ENCODE measurements around the gene CAVIN1. TPM values are rescaled to one million over a fixed set of nuclear protein-coding genes. Genes with fewer than 3 reads are reported as not detected.
"Not testable (repeated sequence)": the region's sequence is repeated elsewhere in the genome, so short reads cannot be mapped to it uniquely, and the experiment has no call there.

Gene CAVIN1
- total RNA-seq, 1 donor from 2014 or later, result 177 TPM

DNA sequence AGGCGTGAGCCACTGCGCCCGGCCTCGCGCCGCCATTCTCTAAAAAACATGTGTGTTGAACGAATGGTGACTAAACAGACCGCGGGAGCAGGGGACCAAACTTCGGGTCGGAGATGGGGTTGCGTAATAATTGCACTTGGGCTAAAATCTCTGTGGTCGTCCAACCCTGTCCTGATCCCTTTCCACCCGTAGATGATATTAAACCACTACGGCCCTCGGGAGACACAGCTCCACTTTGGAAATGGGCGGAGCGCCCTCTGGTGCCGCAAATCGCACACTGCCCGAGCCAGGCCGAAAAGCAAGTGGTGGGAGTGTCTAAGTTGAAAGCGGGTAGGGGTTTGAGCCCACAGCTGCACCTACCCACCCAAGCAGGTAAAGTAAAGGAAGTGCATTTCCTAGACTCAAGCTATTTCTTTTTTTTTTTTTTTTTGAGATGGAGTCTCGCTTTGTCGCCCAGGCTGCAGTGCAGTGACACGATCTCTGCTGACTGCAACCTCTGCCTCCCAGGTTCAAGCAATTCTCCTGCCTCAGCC is 17.0 kb downstream of the CAVIN1 start:
- peak; percentile 82 for DNase-seq (ENCODE audit: low spot score)

DNA sequence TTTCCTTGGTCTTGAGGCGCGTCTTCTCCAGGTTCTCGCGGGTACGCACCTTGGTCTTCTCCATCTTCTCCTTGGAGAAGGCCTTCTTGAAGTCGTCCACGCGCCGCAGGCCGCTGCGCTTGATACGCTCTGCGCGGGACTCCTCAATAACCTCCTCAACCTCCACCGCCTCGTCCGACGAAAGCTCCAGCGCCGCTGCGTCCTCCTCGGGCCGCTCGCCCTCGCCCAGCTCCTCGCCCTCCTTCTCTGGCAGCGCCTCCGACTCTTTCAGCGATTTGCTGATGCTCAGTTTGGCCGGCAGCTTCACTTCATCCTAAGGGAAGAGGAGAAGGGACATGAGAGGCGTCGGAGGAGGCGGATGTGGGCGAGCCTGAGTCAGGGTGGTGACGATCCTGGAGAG is 18.0 kb downstream of the CAVIN1 start:
- DNase-seq (ENCODE audit: low spot score), result no peak

DNA sequence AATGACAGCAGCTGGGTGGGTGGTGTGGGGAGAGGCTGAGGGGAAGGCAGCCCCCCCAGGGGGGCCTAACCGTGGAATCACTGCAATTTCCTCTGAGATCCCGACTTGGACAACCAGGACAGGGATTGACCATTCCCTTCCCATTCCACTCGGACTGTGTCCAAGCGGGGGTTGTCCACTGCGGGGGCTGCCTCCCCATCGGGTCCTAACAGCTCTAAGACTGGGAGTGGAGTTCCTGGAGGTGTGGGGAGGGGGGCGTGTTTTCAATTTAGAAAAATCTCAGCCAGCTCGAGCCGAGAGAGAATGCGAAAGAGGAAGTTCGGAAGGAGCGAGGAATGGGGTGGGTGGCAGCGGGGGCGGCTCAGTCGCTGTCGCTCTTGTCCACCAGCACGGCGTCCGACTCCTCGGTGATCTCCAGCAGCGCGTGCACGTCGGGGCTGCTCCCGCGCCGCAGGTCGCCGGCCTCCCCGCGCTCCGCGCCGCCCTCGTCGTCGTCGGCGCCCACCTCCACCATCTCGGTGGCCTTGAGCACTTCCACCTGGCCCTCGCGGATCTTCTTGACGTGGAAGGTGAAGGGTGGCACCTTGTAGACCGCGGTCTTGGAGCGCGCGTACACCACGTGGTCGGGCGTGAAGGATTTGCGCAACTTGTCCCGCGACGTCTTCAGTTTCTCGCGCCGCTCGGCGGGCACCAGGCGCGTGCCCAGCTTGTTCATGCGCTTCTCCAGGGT is 18.6 kb downstream of the CAVIN1 start:
- no peak for DNase-seq (ENCODE audit: low spot score)

DNA sequence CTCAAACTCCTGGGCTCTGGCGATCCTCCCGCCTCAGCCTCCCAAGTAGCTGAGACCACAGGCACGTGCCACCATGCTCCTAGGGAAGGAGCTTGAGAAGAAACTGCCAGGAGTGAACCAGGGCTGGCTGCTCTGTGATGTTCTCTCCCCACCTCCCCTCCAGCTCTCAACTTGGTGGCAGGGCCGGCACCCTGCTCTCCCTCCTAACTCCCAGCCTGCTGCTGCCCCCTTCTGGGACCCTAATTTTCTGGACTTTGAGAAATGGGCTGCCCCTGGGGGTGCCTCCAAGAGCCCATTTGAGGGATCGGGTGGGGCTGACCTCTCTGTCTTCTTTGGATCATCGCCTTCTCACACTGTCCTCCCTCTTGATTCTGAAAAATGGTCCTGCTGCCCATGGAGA is 19.9 kb downstream of the CAVIN1 start:
- no peak for DNase-seq (ENCODE audit: low spot score)

DNA sequence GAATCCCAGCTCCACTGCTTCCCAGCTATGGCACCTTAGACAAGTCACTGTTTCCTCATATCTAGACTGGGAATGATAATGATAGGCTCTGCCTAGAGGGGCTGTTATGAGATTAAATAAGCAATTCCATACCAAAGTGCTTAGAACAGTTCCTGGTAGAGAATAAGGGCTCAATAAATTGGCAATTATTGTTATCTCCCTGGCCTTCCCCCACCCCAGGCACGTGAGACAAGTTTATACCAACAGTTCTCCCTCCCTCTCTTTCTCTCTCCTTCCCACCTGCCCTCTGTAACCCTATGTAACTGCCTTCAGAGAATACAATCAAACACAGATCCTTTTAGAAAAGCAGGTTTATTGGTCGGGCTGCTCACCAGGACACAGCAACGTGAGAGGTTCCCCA is 20.9 kb downstream of the CAVIN1 start:
- no peak for DNase-seq (ENCODE audit: low spot score)

DNA sequence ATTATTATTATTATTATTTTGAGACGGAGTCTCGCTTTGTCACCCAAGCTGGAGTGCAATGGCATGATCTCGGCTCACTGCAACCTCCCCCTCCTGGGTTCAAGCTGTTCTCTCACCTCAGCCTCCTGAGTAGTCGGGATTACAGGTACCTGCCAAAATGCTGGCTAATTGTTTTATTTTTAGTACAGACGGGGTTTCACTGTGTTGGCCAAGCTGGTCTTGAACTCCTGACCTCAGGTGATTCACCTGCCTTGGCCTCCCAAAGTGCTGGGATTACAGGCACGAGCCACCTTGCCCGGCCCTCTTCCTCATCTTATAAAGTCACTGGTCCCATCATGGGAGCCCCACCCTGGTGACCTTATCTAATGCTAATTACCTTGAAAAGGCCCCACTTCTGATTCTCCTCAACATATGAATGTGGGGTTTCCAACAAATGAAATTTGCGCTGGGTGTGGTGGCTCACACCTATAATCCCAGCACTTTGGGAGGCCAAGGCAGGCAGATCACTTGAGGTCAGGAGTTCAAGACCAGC is 22.1 kb downstream of the CAVIN1 start:
- not testable (repeated sequence) for DNase-seq (ENCODE audit: low spot score)

DNA sequence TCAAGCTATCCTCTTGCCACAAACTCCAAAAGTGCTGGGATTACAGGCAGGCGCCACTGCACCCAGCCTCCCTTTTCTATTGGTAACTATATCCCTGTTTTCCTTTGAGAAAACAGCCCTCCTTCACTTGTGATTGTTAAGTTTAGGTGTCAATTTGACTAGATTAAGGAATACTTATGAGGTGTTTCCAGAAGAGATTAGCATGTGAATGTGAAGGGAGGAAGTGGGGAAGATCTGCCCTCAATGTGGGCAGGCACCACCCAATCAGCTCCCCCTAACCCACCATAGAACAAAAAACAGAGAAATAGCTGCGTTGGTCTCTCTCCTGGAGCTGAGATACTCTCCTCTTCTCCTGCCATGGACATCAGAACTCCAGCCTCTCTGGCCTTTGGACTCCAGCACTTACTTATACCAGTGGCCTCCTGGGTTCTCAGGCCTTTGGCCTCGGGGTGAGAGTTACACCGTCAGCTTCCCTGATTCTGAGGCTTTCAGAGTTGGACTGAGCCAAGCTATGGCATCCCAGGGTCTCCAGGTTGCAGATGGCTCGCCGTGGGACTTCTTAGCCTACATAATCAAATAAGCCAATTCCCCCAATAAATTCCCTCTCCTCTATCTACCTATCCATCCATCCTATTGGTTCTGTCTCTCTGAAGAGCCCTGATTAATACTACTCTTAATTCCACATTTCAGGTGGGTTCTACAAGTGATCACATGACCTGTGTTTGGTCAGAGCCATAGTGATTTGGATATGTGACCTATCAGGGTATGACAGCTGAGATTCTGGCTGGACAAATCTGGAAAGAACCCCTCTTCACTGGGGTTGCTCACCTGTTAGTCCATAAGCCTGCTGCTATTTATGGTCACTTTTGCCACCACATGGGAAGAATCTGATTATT is 22.9 kb downstream of the CAVIN1 start:
- DNase-seq (ENCODE audit: low spot score), result no peak

DNA sequence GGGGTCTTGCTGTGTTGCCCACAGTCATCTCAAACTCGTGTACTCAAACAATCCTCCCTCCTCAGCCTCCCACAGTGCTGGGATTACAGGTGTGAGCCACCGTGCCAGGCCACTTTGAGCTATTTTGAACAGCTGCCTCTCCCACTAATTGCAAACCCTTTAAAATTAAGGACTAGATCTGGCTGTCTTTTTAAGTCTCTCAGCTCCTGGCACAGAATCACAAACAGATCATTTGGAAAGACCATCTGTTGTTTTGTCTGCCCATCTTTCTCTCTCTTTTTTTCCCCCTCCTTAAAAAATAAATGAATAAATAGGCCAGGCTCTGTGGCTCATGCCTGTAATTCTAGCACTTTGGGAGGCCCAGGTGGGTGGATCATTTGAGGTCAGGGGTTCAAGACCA is 23.9 kb downstream of the CAVIN1 start:
- no peak for DNase-seq (ENCODE audit: low spot score)

DNA sequence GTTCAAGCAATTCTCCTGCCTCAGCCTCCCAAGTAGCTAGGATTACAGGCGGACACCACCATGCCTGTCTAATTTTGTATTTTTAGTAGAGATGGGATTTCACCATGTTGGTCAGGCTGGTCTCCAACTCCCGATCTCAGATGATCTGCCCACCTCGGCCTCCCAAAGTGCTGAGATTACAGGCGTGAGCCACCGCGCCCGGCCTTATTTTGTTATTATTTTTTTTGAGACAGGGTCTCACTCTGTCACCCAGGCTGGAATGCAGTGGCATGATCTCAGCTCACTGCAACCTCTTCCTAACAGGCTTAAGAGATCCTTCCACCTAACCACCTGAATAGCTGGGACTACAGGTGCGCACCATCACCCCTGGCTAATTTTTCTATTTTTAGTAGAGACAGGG is 27.5 kb downstream of the CAVIN1 start:
- DNase-seq (ENCODE audit: low spot score), result not testable (repeated sequence)

DNA sequence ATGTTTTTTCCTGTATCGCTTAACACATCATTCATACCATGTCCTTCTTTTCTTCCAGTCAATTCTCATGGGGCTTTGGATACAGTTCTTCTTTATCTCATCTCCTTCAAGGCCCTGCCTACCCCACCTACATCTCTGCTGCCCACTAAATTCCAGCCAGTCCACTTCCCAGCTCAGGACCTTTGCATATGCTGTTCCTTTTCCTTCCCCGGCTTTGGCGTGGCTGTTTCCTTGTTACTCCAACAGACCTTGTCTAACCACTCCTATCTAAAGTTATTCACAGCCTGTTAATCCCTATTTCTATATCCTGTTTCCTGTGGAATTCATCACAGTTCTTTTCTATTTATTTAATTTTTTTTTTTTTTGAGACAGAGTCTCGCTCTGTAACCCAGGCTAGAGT is 28.2 kb downstream of the CAVIN1 start:
- DNase-seq (ENCODE audit: low spot score), result no peak

DNA sequence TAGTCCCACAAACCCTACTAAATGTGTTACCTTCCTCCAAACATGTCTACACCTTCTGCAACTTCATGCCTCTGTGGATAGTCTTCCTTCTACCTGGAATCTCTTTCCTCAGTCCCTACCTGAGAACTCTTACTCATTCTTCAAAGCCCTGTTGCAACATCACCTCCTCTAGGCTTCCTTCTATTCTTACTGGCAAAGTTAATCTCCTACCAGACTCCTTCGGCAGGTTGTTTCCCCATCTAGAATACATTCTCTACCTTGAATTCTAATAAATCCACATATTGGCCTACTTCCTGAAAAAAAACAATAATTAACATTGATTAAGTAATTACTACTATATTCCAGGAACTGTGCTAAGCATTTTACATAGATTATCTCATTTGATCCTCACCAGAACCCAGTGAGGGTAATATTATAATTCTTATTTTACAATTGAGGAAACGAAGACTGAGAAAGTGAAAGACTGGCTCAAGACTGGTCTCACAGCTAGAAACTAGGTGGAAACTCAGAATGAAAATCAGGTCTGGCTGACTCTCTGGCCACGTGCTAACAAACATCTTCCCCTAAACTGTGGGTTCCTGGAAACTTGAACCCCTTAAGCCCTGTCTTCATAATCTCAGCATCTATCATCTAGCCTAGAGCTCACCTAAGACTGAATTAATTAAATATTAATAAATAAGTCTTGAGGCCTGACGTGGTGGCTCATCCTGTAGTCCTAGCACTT is 30.2 kb downstream of the CAVIN1 start:
- no peak for DNase-seq (ENCODE audit: low spot score)

DNA sequence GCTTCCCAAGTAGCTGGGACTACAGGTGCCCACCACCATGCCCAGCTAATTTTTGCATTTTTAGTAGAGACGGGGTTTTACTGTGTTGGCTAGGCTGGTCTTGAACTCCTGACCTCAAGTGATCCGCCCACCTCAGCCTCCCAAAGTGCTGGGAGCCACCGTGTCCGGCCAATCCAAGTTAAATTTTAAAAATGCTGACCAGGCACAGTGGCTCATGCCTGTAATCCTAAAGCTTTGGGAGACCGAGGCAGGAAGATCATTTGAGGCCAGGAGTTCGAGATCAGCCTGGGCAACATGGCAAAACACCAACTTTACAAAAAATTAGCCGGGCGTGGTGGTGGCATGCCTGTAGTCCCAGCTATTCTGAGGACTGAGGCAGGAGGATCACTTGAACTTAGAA is 31.6 kb downstream of the CAVIN1 start:
- DNase-seq (ENCODE audit: low spot score), result not testable (repeated sequence)

DNA sequence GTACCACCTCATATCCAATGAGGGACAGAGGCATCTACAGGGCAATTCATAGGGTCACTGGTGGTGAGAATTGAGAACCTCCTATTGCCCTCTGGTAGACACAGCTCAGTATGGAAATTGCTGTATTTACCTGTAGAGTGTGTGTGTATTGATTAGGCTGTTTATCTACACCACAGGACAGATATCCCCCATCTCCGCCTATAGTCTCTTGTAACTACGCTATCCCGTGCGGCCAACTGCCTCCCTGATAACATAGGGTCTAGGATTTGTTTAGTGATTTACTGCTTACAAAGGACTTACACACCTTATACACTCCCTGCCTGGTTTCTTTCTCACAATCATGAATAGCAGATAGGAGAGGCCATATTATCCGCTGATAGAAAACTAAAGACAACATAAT is 33.2 kb downstream of the CAVIN1 start:
- no peak for DNase-seq (ENCODE audit: low spot score)

DNA sequence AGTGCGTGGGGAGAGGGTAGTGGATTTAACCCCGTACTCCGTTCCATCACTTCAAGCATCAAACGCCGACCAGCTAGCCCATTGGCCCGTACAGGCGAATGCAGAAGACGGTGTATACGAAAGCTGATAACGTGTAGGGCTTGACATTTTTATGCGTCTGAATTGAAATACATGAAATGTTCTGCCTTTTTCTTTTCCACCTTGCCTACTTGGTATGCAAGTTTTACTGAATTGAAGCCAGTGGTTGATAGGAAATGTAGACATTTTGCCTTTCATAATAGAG is 34.0 kb downstream of the CAVIN1 start:
- no peak for DNase-seq (ENCODE audit: low spot score)

DNA sequence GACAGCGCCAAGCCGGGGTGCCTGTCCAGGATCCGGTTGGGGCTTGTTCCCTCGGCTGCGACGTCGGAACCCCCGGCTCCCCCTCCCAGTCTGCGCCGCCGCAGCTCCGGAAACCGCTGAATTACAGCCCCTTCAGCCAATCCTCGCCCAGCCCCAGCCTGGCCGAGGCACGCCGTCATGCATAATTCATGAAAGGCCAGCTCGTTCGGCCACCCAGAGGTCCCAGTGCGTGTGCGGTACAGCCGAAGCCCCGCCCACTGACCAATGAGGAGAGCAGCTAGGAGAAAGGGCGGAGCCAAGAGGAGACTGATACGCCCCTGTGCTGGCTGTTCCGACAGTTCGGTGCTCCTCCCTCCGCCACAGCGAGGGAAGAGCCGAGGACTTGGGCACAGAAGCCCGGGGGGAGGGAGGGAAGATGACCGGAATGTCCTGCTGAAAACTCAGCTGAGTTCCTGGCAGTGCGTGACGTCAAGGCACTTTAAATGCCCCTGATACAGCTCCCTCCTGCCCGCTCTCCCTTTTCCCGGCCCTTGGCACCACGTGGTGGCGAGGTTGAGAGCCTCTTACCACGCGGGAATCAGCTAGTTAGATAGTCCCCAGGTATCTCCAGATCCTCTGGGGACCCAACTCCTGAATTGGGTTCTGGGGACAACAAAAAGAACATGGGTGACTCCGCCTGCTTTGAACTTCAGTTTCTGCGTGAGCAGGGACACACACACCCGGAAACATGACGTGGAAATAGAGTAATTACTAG is 34.5 kb downstream of the CAVIN1 start, which contains the start of gene STAT3:
Gene STAT3 (minus strand): TSS at position 62 of the 754 bp plus-strand sequence. CDS start 39,926 bp downstream, outside the sequence.
- peak; percentile 100 for DNase-seq (ENCODE audit: low spot score)

DNA sequence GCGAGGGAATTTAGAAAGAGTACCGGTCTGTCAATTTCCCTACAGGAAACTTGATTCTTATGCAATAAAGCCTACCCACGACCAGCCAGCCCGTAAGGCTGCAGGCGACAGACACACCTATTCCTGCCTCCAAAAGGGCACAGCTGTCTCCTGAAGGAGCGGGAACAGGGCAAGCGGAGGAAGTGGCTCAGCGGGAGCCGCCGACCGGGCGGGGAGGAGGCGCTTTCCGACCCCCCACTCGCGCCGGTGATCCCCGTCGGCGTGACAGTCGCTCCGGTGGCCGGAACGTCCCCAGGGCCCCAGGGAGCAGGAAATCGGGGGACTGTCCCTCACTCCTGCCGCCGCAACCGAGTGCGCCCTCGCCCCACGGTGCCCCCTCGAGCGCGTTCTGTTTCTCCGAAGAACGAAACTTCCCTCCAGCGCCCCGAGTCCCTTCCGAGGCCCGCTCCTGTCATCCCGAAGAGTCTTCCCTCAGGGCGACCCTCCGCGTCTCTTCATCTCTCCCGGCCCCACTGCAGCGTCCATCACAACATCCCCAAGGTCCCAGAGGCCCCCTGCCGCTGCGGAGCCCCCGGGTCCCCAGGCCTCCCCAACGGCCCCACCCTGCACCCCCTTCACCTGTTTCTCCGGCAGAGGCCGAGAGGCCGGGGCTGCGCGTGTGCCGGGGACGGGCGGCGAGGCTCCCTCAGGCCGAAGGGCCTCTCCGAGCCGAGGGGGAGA is 35.2 kb downstream of the CAVIN1 start:
- peak; percentile 58 for DNase-seq (ENCODE audit: low spot score)

DNA sequence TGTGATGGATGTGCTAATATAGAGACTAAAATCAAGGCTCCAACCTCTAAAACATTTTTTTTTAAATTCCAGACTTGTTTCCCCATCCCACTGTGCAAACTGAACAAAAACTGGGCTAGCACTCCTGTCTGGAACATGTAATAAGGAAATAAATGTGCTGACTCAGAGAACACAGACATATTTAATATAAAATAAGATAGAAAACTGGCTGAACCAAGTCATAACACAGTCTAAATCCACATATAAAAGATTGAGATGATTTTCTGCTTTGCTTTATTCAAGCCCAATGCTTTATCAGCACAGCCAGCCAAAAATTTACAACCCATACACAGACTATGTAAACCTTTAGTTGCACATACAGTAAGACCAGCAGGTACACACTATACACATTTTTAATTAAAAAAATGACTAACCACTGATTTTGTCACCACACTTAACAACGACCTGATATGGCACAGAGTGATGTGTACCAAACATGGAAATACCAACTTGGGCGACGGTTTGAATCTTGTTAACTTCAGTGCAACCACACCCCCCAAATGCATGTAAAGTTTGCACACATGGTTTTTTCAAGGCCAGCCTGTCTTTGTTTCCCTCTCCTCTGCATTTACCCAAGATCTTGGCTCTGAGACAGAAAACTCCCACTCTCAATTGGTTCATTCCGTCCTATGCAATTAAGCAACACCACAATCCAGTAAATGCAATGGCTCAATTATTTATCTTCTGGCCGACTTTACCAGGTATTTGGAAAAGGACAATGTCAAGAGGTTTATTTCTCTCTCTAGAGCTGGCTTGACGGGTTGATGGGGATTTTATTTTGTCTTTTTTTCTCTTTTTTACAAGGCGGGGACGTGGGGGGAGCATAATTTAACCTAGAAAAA is 36.0 kb downstream of the CAVIN1 start:
- no peak for DNase-seq (ENCODE audit: low spot score)

DNA sequence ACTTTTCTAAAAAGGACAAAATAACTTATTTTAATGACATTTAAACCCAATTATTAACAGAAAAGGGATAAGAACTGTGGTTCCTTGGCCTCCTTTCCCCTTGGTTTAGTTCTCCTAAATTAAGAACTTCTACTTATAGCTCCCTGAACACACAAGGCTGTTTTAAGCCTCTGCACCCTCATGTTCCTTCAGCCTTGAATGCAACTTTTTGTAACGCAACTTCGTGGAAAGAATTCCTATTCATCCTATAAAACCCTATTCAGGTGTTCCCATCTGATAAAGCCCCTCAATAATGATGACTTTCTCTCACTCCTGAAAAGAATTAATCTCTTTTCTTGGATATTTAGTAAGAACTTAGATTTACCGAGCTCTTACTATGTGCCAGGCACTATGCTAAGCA is 41.2 kb downstream of the CAVIN1 start:
- no peak for DNase-seq (ENCODE audit: low spot score)

DNA sequence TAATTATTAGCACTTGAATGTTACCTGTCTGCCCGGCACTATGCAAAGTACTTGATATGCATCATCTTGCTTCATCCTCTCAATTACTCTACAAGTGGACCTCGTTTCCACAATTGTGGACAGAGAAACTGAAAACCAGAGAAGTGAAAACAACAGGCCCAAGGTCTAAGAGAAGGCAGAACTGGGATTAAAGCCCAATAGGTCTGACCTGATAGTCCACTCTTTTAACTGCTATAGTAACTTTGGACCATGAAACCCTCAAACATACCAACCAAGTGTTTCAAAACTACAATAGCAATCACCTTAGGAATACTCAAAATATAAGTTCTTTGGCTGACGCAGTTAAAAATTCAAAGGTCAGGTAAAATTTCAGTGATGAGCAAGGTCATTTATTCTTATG is 42.1 kb downstream of the CAVIN1 start:
- no peak for DNase-seq (ENCODE audit: low spot score)
